Adrenal gland (tissue), 5 donors: Measurements from ENCODE around the gene ALKAL2.

ENCODE experiments used
- POLR2A ChIP-seq, 2 donors: fragments of 450-650 bp; IDR thresholded peaks; one replicate each; pipeline ENCODE4 v1.6.1; 2017; ENCODE audit warnings: antibody characterized with exemption in 2 of 2, mild to moderate bottlenecking in 2 of 2, moderate library complexity in 1 of 2
- TF ChIP-seq, protein P1 (sequence below), 6 experiments: fragments of 450-650 bp in 4 of 6; fragments of 200-600 bp in 2 of 6; sonication (generic) in 1 of 6; IDR thresholded peaks; 1 replicate in 5 of 6; 2 replicates in 1 of 6; pipeline versions ENCODE4 v1.5.1 to v1.8.0; 2016 to 2021; ENCODE audit warnings: antibody characterized with exemption in 6 of 6, mild to moderate bottlenecking in 2 of 6, moderate library complexity in 1 of 6
- donor health status: DM: no; HTN: no; CAD: no.

- TF ChIP-seq, protein P1, sequence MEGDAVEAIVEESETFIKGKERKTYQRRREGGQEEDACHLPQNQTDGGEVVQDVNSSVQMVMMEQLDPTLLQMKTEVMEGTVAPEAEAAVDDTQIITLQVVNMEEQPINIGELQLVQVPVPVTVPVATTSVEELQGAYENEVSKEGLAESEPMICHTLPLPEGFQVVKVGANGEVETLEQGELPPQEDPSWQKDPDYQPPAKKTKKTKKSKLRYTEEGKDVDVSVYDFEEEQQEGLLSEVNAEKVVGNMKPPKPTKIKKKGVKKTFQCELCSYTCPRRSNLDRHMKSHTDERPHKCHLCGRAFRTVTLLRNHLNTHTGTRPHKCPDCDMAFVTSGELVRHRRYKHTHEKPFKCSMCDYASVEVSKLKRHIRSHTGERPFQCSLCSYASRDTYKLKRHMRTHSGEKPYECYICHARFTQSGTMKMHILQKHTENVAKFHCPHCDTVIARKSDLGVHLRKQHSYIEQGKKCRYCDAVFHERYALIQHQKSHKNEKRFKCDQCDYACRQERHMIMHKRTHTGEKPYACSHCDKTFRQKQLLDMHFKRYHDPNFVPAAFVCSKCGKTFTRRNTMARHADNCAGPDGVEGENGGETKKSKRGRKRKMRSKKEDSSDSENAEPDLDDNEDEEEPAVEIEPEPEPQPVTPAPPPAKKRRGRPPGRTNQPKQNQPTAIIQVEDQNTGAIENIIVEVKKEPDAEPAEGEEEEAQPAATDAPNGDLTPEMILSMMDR (IDR thresholded peaks at IDR 0.05), result no peak
- TF ChIP-seq POLR2A (IDR thresholded peaks at IDR 0.05), result no peak
Observed at GRCh38 chr2:259789-260331, 28.0 kb downstream of the ALKAL2 start.
